ENCODE data around the gene TTC12. TPM values are rescaled to one million over a fixed set of nuclear protein-coding genes. Genes with fewer than 3 reads are reported as not detected.
A peak's percentile ranks its signal among the peaks of the same experiment; 100 is the strongest.

TTC12 gene
- total and polyA plus RNA-seq, 10 of the 15 experiments (the other 5 are each of a cell fraction or from before 2014, with no cell fraction given): 3.7 to 14.0 (median 8.1) TPM

DNA sequence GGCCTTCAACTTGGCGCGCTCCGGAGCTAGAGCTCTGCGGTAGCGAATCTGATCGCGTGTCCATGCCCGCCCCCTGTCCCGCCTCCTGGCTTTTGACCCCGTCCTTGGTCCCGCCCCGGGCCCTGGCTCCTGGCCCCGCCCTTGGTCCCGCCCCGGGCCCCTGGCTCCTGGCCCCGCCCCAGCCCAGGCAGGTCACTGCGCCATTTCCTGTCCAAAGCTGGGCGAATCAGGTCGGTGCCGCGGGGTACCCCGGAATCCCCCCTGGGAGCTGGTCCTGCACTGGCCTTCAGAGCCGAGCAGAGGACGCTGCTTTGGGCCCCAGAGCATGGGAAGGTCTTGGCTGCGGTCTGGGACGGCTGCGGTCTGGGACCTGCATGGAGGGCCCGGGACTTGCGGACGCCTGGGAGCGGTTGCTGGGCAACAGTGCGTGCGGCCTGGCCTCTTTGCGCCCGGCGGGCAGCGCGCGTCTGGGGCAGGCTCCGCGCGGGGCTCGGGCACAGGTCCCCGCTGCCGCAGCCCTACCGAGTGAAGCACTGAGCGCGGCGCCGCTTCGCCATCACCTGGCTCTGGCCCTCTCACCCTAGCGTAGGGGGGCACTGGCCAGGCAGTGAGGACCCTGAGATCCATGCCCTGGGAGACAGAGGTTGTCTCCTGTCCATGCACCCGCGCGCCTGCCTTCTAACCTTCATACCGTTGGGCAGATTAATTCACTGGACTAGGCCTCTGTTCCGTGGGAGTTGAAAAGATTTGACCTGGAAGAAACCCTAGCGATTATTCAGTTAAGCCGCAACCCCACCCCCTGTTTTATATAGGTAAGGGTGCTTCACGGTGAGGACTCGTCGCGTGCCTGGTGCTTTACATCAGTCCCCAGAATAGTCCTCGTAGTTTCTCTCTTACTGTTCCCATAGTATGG is at the start of gene TTC12 (continued):
- TF ChIP-seq CREM (IDR thresholded peaks at IDR 0.05; ENCODE audit: low read depth) (peak; percentile 23; the same call in 1 of the 2 replicates), ZZZ3 (IDR thresholded peaks at IDR 0.05; ENCODE audit: control insufficient read depth, insufficient read length, low read depth) (no peak), RAD21 (IDR thresholded peaks at IDR 0.05; ENCODE audit: insufficient read depth, low read depth, low read length) (no peak), NFXL1 (IDR thresholded peaks at IDR 0.05; ENCODE audit: borderline replicate concordance) (no peak), FOXK2 (IDR thresholded peaks at IDR 0.05) (no peak), SMC3 (IDR thresholded peaks at IDR 0.05; ENCODE audit: borderline replicate concordance, low read length) (no peak), RFX5 (IDR thresholded peaks at IDR 0.05; ENCODE audit: low read depth, low read length) (no peak), ZNF622 (IDR thresholded peaks at IDR 0.05) (no peak)
- TF ChIP-seq, protein P1, sequence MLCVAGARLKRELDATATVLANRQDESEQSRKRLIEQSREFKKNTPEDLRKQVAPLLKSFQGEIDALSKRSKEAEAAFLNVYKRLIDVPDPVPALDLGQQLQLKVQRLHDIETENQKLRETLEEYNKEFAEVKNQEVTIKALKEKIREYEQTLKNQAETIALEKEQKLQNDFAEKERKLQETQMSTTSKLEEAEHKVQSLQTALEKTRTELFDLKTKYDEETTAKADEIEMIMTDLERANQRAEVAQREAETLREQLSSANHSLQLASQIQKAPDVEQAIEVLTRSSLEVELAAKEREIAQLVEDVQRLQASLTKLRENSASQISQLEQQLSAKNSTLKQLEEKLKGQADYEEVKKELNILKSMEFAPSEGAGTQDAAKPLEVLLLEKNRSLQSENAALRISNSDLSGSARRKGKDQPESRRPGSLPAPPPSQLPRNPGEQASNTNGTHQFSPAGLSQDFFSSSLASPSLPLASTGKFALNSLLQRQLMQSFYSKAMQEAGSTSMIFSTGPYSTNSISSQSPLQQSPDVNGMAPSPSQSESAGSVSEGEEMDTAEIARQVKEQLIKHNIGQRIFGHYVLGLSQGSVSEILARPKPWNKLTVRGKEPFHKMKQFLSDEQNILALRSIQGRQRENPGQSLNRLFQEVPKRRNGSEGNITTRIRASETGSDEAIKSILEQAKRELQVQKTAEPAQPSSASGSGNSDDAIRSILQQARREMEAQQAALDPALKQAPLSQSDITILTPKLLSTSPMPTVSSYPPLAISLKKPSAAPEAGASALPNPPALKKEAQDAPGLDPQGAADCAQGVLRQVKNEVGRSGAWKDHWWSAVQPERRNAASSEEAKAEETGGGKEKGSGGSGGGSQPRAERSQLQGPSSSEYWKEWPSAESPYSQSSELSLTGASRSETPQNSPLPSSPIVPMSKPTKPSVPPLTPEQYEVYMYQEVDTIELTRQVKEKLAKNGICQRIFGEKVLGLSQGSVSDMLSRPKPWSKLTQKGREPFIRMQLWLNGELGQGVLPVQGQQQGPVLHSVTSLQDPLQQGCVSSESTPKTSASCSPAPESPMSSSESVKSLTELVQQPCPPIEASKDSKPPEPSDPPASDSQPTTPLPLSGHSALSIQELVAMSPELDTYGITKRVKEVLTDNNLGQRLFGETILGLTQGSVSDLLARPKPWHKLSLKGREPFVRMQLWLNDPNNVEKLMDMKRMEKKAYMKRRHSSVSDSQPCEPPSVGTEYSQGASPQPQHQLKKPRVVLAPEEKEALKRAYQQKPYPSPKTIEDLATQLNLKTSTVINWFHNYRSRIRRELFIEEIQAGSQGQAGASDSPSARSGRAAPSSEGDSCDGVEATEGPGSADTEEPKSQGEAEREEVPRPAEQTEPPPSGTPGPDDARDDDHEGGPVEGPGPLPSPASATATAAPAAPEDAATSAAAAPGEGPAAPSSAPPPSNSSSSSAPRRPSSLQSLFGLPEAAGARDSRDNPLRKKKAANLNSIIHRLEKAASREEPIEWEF (IDR thresholded peaks at IDR 0.05; ENCODE audit: insufficient replicate concordance, low read depth, low read length): no peak
- TF ChIP-seq, protein P2, sequence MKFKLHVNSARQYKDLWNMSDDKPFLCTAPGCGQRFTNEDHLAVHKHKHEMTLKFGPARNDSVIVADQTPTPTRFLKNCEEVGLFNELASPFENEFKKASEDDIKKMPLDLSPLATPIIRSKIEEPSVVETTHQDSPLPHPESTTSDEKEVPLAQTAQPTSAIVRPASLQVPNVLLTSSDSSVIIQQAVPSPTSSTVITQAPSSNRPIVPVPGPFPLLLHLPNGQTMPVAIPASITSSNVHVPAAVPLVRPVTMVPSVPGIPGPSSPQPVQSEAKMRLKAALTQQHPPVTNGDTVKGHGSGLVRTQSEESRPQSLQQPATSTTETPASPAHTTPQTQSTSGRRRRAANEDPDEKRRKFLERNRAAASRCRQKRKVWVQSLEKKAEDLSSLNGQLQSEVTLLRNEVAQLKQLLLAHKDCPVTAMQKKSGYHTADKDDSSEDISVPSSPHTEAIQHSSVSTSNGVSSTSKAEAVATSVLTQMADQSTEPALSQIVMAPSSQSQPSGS (IDR thresholded peaks at IDR 0.05; ENCODE audit: low read length): no peak
- TF ChIP-seq, protein P3, sequence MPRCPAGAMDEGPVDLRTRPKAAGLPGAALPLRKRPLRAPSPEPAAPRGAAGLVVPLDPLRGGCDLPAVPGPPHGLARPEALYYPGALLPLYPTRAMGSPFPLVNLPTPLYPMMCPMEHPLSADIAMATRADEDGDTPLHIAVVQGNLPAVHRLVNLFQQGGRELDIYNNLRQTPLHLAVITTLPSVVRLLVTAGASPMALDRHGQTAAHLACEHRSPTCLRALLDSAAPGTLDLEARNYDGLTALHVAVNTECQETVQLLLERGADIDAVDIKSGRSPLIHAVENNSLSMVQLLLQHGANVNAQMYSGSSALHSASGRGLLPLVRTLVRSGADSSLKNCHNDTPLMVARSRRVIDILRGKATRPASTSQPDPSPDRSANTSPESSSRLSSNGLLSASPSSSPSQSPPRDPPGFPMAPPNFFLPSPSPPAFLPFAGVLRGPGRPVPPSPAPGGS (IDR thresholded peaks at IDR 0.05; ENCODE audit: borderline replicate concordance, insufficient read depth, low read depth, low read length, poor library complexity, severe bottlenecking): no peak
- TF ChIP-seq, protein P4, sequence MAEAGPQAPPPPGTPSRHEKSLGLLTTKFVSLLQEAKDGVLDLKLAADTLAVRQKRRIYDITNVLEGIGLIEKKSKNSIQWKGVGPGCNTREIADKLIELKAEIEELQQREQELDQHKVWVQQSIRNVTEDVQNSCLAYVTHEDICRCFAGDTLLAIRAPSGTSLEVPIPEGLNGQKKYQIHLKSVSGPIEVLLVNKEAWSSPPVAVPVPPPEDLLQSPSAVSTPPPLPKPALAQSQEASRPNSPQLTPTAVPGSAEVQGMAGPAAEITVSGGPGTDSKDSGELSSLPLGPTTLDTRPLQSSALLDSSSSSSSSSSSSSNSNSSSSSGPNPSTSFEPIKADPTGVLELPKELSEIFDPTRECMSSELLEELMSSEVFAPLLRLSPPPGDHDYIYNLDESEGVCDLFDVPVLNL (IDR thresholded peaks at IDR 0.05; ENCODE audit: low read depth, low read length): peak; percentile 76; the same call in 1 of the 2 replicates
- TF ChIP-seq, protein P5, sequence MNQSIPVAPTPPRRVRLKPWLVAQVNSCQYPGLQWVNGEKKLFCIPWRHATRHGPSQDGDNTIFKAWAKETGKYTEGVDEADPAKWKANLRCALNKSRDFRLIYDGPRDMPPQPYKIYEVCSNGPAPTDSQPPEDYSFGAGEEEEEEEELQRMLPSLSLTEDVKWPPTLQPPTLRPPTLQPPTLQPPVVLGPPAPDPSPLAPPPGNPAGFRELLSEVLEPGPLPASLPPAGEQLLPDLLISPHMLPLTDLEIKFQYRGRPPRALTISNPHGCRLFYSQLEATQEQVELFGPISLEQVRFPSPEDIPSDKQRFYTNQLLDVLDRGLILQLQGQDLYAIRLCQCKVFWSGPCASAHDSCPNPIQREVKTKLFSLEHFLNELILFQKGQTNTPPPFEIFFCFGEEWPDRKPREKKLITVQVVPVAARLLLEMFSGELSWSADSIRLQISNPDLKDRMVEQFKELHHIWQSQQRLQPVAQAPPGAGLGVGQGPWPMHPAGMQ (IDR thresholded peaks at IDR 0.05; ENCODE audit: borderline replicate concordance): no peak
- TF ChIP-seq, protein P6, sequence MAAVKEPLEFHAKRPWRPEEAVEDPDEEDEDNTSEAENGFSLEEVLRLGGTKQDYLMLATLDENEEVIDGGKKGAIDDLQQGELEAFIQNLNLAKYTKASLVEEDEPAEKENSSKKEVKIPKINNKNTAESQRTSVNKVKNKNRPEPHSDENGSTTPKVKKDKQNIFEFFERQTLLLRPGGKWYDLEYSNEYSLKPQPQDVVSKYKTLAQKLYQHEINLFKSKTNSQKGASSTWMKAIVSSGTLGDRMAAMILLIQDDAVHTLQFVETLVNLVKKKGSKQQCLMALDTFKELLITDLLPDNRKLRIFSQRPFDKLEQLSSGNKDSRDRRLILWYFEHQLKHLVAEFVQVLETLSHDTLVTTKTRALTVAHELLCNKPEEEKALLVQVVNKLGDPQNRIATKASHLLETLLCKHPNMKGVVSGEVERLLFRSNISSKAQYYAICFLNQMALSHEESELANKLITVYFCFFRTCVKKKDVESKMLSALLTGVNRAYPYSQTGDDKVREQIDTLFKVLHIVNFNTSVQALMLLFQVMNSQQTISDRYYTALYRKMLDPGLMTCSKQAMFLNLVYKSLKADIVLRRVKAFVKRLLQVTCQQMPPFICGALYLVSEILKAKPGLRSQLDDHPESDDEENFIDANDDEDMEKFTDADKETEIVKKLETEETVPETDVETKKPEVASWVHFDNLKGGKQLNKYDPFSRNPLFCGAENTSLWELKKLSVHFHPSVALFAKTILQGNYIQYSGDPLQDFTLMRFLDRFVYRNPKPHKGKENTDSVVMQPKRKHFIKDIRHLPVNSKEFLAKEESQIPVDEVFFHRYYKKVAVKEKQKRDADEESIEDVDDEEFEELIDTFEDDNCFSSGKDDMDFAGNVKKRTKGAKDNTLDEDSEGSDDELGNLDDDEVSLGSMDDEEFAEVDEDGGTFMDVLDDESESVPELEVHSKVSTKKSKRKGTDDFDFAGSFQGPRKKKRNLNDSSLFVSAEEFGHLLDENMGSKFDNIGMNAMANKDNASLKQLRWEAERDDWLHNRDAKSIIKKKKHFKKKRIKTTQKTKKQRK (IDR thresholded peaks at IDR 0.05; ENCODE audit: low read depth, low read length): no peak
